ENCODE results near the gene ANK2. TPM values are rescaled to one million over a fixed set of nuclear protein-coding genes. Genes with fewer than 3 reads are reported as not detected.

The ANK2 gene
- total and polyA plus RNA-seq, 10 donors, result 5.3 to 158 (median 72.9) TPM

DNA sequence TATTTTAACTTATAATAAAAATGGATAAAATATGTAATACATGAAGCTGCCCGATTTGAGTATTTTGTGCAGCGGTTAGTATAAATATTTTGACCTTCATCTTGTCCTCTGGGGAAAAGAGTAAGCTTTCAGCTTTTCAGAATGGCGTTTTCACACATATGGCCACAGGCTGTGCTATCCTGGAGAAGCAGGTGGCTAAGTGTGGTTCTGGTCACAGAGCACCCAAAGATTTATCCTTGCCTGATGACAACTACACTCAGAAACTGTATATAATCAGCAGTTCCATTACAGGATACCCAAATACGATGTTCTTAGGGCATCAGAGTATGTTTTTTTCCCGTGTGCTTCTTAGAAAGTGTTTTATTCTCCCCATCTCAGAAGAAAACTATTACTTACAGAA is 42.3 kb upstream of the ANK2 start:
- intact Hi-C loops (cut with DNase I; ENCODE audit: low total_unique reads), result no loop called here
- 69 to 84% (median 75%) methylated on average over 5 of the region's 5 CpGs for WGBS, 5 donors
- no peaks in the 10 kb centered on the region for H3K9me3 ChIP-seq
- H3K27me3 ChIP-seq (replicated peaks in 1 of 7), result no peaks in the 10 kb centered on the region
- H3K36me3 ChIP-seq, result no peaks in the 10 kb centered on the region
- DNase-seq, result no peak
- no peak overlapping the region for H3K4me3 ChIP-seq
- TF ChIP-seq POLR2A (IDR thresholded peaks at IDR 0.05), result no peak
- TF ChIP-seq, protein P1, sequence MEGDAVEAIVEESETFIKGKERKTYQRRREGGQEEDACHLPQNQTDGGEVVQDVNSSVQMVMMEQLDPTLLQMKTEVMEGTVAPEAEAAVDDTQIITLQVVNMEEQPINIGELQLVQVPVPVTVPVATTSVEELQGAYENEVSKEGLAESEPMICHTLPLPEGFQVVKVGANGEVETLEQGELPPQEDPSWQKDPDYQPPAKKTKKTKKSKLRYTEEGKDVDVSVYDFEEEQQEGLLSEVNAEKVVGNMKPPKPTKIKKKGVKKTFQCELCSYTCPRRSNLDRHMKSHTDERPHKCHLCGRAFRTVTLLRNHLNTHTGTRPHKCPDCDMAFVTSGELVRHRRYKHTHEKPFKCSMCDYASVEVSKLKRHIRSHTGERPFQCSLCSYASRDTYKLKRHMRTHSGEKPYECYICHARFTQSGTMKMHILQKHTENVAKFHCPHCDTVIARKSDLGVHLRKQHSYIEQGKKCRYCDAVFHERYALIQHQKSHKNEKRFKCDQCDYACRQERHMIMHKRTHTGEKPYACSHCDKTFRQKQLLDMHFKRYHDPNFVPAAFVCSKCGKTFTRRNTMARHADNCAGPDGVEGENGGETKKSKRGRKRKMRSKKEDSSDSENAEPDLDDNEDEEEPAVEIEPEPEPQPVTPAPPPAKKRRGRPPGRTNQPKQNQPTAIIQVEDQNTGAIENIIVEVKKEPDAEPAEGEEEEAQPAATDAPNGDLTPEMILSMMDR (IDR thresholded peaks at IDR 0.05 in 8 of 11, conservative IDR thresholded peaks at IDR 0.05 in 3 of 11), result no peak
- no peak for TF ChIP-seq POLR2AphosphoS5 (IDR thresholded peaks at IDR 0.05)
- no peak overlapping the region for H3K27ac ChIP-seq
- H3K4me1 ChIP-seq, result no peaks in the 10 kb centered on the region

DNA sequence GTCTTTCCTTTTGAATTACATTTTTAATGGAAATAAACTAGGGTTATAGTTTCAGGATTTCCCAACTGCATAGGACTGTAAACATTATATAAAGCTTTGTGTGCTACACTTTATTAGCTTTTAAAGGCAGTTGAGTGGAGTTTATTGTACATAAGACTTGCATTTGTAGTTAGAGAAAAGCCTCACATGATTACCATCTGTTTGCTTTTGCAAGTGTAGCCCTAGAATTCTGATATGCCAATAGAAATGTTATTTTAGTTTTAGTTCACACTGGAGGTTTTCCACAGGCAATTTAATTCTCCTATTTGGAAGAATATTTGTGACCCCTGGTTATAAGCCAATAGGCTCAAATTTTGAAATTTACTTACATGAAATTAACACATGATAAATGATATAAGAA is 41.3 kb upstream of the ANK2 start:
- Histone ChIP-seq H3K9me3 (no peaks in the 10 kb centered on the region), H3K36me3 (no peaks in the 10 kb centered on the region), H3K27me3 (replicated peaks in 1 of 7) (no peaks in the 10 kb centered on the region), H3K27ac (no peak overlapping the region), H3K4me3 (no peak overlapping the region), H3K4me1 (no peaks in the 10 kb centered on the region)
- TF ChIP-seq POLR2A (IDR thresholded peaks at IDR 0.05), result no peak
- TF ChIP-seq POLR2AphosphoS5 (IDR thresholded peaks at IDR 0.05), result no peak
- TF ChIP-seq, protein P1 (IDR thresholded peaks at IDR 0.05 in 8 of 11, conservative IDR thresholded peaks at IDR 0.05 in 3 of 11), result no peak
- DNase-seq, result no peak
- intact Hi-C loops (cut with DNase I; ENCODE audit: low total_unique reads), result no loop called here

DNA sequence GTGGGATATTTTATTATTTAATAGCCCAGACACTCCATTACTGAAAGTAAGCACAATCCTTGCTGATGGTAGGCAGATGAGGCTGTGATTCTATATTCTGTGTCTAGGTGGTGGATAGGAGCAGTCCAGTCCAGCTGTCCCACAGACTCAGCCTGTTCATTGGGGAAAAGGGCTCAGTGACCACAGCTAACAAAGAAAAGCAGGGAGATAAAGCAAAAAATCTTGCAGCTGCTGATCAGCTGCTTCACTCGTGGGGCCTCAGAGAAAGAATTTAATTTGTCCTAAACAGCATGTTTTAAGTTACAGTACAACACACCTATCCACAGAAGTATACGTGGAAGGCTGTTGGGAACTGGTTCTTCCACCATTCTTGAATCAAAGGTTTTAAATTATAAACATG is 40.7 kb upstream of the ANK2 start:
- Histone ChIP-seq H3K9me3 (no peaks in the 10 kb centered on the region), H3K4me1 (no peaks in the 10 kb centered on the region), H3K4me3 (no peak overlapping the region), H3K27me3 (replicated peaks in 1 of 7) (no peaks in the 10 kb centered on the region), H3K27ac (no peak overlapping the region), H3K36me3 (no peaks in the 10 kb centered on the region)
- DNase-seq, result no peak
- TF ChIP-seq POLR2A (IDR thresholded peaks at IDR 0.05), result no peak
- TF ChIP-seq, protein P1 (IDR thresholded peaks at IDR 0.05 in 8 of 11, conservative IDR thresholded peaks at IDR 0.05 in 3 of 11), result no peak
- TF ChIP-seq POLR2AphosphoS5 (IDR thresholded peaks at IDR 0.05), result no peak
- WGBS, 5 donors, result 48 to 62% (median 58%) methylated on average over 2 of the region's 2 CpGs
- intact Hi-C loops (cut with DNase I; ENCODE audit: low total_unique reads), result no loop called here

DNA sequence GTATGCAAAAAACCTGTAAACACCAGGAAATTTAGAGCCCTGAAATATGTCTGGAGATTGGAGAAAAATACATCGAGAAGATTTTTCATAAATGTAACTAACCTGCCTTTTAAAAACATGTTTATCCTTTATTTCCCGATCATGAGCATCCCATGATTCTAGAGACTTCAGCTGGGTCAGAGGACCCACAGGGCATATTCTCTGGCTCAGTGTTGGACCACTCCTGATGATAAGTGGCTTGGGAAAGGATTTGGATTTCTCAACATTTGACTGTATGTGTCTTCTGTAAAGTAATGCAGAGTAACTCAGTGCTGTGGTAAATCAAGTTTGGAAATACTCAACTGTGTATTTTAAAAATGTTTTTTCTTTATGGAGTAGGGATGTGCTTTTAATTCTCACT is 40.0 kb upstream of the ANK2 start:
- TF ChIP-seq POLR2AphosphoS5 (IDR thresholded peaks at IDR 0.05) (no peak), POLR2A (IDR thresholded peaks at IDR 0.05) (no peak)
- Histone ChIP-seq H3K9me3 (no peaks in the 10 kb centered on the region), H3K27me3 (replicated peaks in 1 of 7) (no peaks in the 10 kb centered on the region), H3K4me1 (no peaks in the 10 kb centered on the region), H3K27ac (no peak overlapping the region), H3K4me3 (no peak overlapping the region), H3K36me3 (no peaks in the 10 kb centered on the region)
- WGBS, 5 donors, result 80 to 95% (median 93%) methylated on average over 2 of the region's 2 CpGs
- intact Hi-C loops (cut with DNase I; ENCODE audit: low total_unique reads), result no loop called here
- no peak for DNase-seq

DNA sequence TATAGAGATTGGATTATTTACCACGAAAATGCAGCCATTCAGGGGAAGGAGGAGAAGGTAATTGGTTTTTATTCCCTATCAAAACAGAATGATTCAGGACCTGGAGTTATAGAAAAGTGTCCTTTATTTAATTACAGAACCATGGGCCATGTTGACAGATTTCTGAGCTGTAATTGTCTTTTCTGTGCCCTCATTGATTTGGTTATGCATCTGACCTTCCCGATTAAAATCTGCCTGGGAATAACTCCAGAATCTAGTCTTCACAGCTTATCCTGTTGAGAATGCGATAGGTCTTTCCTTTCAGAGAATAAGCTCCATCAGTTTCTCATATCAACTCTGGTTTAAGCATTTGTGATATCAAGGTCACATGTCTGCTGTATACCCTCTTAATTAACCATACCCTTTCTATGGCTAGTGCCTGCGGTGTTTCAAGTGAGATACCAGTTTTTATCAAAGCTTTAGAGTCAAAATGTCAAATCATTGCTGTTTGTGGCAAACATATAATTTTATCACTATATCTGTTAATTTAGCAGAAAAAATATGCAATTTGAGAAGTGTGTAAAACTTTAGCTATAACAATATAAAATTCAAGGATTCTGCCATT is 37.2 kb upstream of the ANK2 start:
- H3K9me3 ChIP-seq, result no peaks in the 10 kb centered on the region
- H3K36me3 ChIP-seq, result no peaks in the 10 kb centered on the region
- H3K27ac ChIP-seq, result no peak overlapping the region
- intact Hi-C loops (cut with DNase I; ENCODE audit: low total_unique reads), result no loop called here
- DNase-seq, result no peak
- TF ChIP-seq, protein P1 (IDR thresholded peaks at IDR 0.05 in 8 of 11, conservative IDR thresholded peaks at IDR 0.05 in 3 of 11), result no peak
- no peak for TF ChIP-seq POLR2AphosphoS5 (IDR thresholded peaks at IDR 0.05)
- no peak for TF ChIP-seq POLR2A (IDR thresholded peaks at IDR 0.05)
- no peaks in the 10 kb centered on the region for H3K4me1 ChIP-seq
- H3K4me3 ChIP-seq, result no peak overlapping the region
- WGBS, 5 donors, result 71 to 82% (median 81%) methylated on average over 4 of the region's 4 CpGs
- H3K27me3 ChIP-seq (replicated peaks in 1 of 7), result no peaks in the 10 kb centered on the region
